Type B pancreatic cell (in vitro differentiated cells): ENCODE data around the gene NRIP1. TPM values are rescaled to one million over a fixed set of nuclear protein-coding genes. Genes with fewer than 3 reads are reported as not detected.
"Not testable (repeated sequence)": the region's sequence is repeated elsewhere in the genome, so short reads cannot be mapped to it uniquely, and the experiment has no call there.

ENCODE experiments used
- DNase-seq: peaks from one replicate; pipeline ENCODE4 v3.0.0; 2021; ENCODE audit warnings: mixed read lengths; ENCODE audit not compliant: unreplicated experiment; ENCODE audit errors: extremely low spot score
- H3K27ac Mint-ChIP-seq: 2 replicates; pipeline ENCODE4 v1.8.0; 2021; ENCODE audit warnings: mild to moderate bottlenecking, mixed read lengths
- H3K27me3 Mint-ChIP-seq: 2 replicates; pipeline ENCODE4 v1.8.0; 2021; ENCODE audit warnings: mixed read lengths
- H3K36me3 Mint-ChIP-seq: 2 replicates; pipeline ENCODE4 v1.8.0; 2021; ENCODE audit warnings: mixed read lengths
- H3K4me1 Mint-ChIP-seq: one replicate; pipeline ENCODE4 v1.8.0; 2021; ENCODE audit warnings: mixed read lengths; ENCODE audit not compliant: unreplicated experiment
- H3K4me3 Mint-ChIP-seq: 2 replicates; pipeline ENCODE4 v1.8.0; 2021; ENCODE audit warnings: mild to moderate bottlenecking, mixed read lengths
- H3K9me3 Mint-ChIP-seq: 2 replicates; pipeline ENCODE4 v1.8.0; 2021; ENCODE audit warnings: mixed read lengths
- CTCF ChIP-seq: fragments of 200-600 bp; sonication (generic); conservative IDR thresholded peaks from 2 replicates; pipeline ENCODE4 v1.5.0; 2021; ENCODE audit warnings: antibody characterized with exemption, mild to moderate bottlenecking
- total RNA-seq: library from RNA; stranded (reverse); gene quantifications from 2 replicates; pipeline ENCODE4 v1.2.1, GENCODE V29; 2021; ENCODE audit warnings: low replicate concordance

The NRIP1 gene
- total RNA-seq, 1 donor from 2014 or later, result 88.6 TPM

GRCh38 chr21:14943616-14944015, 121.2 kb downstream of the NRIP1 start:
- Mint-ChIP-seq H3K27me3 (no peaks in the 10 kb centered on the region), H3K9me3 (peaks cover 8% of the 10 kb centered on the region), H3K4me1 (peaks cover 3% of the 10 kb centered on the region), H3K4me3 (no peak overlapping the region), H3K27ac (no peak overlapping the region), H3K36me3 (no peaks in the 10 kb centered on the region)
- DNase-seq, result no peak
- no peak for TF ChIP-seq CTCF

GRCh38 chr21:14942801-14943490, 121.9 kb downstream of the NRIP1 start:
- peaks cover 3% of the 10 kb centered on the region for H3K4me1 Mint-ChIP-seq
- H3K27ac Mint-ChIP-seq, result no peak overlapping the region
- TF ChIP-seq CTCF, result no peak
- no peak overlapping the region for H3K4me3 Mint-ChIP-seq
- H3K27me3 Mint-ChIP-seq, result no peaks in the 10 kb centered on the region
- peaks cover 8% of the 10 kb centered on the region for H3K9me3 Mint-ChIP-seq
- DNase-seq, result no peak
- H3K36me3 Mint-ChIP-seq, result no peaks in the 10 kb centered on the region

DNA sequence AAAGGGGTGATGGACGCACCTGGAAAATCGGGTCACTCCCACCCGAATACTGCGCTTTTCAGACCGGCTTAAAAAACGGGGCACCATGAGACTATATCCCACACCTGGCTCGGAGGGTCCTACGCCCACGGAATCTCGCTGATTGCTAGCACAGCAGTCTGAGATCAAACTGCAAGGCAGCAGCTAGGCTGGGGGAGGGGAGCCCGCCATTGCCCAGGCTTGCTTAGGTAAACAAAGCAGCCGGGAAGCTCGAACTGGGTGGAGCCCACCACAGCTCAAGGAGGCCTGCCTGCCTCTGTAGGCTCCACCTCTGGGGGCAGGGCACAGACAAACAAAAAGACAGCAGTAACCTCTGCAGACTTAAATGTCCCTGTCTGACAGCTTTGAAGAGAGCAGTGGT, 137.5 kb downstream of the NRIP1 start:
- not testable (repeated sequence) for H3K9me3 Mint-ChIP-seq, H3K4me1 Mint-ChIP-seq, H3K27me3 Mint-ChIP-seq, DNase-seq, H3K4me3 Mint-ChIP-seq, H3K36me3 Mint-ChIP-seq, H3K27ac Mint-ChIP-seq

- Mint-ChIP-seq H3K4me3 (no peak overlapping the region), H3K9me3 (no peaks in the 10 kb centered on the region), H3K4me1 (no peaks in the 10 kb centered on the region), H3K36me3 (no peaks in the 10 kb centered on the region), H3K27ac (no peak overlapping the region), H3K27me3 (no peaks in the 10 kb centered on the region)
- no peak for DNase-seq
- TF ChIP-seq CTCF, result no peak
Measured at GRCh38 chr21:14926186-14926585, 138.6 kb downstream of the NRIP1 start.

GRCh38 chr21:14923468-14923867, 141.3 kb downstream of the NRIP1 start:
- Mint-ChIP-seq H3K4me3 (no peak overlapping the region), H3K4me1 (no peaks in the 10 kb centered on the region), H3K36me3 (no peaks in the 10 kb centered on the region), H3K27ac (no peak overlapping the region), H3K9me3 (no peaks in the 10 kb centered on the region), H3K27me3 (no peaks in the 10 kb centered on the region)
- DNase-seq, result no peak
- TF ChIP-seq CTCF, result no peak

- no peak for DNase-seq
- no peaks in the 10 kb centered on the region for H3K4me1 Mint-ChIP-seq
- no peaks in the 10 kb centered on the region for H3K36me3 Mint-ChIP-seq
- no peaks in the 10 kb centered on the region for H3K9me3 Mint-ChIP-seq
- TF ChIP-seq CTCF, result no peak
- H3K27ac Mint-ChIP-seq, result no peak overlapping the region
- no peak overlapping the region for H3K4me3 Mint-ChIP-seq
- H3K27me3 Mint-ChIP-seq, result no peaks in the 10 kb centered on the region
Measured at GRCh38 chr21:14922980-14923379, 141.8 kb downstream of the NRIP1 start.
